Measurements from ENCODE around the gene SF3B3.

Gene SF3B3

DNA sequence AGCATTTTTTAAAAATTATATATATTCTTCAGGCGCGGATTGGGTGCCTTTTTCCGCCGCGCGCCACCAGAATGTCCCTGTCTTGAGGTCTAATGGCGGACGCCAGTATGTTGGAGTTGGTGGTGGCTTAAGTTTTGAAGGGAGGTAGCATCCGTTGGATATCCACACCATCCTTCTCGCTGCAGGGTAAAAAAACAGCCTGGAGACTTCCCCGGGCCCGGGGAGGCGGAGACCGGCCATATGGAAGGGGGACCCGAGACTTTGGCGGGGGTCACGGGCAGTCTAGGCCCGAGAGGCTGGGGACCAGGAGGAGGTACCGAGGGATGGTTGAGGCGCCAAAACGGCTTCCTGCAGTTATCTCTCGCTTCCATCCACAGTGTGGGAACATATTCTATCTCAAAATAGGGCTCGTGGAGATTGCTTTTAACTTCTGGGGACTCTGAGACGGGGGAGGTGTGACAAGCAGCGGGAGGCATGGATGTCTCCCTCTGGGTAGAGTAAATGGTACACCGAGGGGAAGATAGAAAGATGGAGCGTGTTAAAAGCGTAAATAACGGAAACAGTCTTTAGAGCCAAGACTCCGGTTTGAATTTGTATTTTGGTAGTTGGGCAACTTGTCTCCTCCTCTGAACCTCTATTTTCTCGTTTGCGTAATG is at the start of gene SF3B3:
Gene SF3B3, plus strand, starts transcription at position 74 of the 656 bp plus-strand sequence. CDS start 2,841 bp downstream, outside the sequence.
- DNase-seq: peak; percentile 73

DNA sequence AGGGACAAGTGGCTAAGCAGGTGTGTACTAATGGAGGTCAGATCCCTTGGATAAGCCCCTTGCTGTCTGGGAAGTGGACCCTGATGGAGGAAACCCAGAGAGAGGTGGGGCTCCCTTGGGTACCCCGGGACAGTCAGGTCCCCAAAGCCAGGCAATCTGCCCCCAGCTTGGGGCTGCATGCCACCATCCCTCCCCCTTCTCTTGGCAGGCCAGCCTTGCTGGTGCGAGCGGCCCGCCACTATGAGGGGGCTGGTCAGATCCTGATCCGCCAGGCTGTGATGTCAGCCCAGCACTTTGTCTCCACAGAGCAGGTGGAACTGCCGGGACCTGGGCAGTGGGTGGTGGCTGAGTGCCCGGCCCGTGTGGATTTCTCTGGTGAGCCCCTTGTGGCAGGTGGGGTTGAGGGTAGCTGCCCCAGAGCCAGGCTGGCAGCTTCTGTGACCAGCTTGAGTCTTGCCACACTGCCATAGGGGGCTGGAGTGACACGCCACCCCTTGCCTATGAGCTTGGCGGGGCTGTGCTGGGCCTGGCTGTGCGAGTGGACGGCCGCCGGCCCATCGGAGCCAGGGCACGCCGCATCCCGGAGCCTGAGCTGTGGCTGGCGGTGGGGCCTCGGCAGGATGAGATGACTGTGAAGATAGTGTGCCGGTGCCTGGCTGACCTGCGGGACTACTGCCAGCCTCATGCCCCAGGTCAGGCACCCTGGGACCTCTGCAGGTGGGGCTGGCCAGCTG is 49.1 kb upstream of the SF3B3 start:
- no peak for DNase-seq

DNA sequence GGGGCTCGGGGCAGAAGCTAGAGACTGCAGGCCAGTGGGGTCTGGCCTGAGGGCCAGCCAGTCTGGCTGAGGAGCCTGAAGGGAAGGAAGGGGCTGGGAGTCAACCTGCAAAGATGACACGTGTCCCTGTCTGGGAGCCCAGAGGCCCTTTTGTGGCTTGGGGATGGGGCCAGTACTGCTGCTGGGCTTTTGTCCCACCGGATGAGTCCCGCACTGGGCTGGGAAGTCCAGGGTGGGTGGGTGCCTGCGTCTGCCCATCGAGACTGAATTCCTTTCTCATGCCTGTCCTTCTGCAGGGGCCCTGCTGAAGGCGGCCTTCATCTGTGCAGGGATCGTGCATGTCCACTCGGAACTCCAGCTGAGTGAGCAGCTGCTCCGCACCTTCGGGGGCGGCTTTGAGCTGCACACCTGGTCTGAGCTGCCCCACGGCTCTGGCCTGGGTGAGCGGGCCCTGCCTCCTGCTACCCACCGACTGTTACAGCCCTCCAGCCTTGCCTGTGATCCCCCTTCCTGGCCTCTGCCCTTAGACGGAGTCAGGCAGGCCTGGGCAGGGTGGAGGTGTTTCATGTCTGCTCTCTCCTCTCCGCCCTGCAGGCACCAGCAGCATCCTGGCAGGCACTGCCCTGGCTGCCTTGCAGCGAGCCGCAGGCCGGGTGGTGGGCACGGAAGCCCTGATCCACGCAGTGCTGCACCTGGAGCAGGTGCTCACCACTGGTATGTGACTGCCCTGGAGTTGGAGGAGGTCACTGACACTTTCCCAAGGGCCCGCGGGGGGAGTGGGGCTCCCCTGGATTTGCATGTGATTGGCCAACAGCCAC is 48.4 kb upstream of the SF3B3 start:
- DNase-seq: no peak

DNA sequence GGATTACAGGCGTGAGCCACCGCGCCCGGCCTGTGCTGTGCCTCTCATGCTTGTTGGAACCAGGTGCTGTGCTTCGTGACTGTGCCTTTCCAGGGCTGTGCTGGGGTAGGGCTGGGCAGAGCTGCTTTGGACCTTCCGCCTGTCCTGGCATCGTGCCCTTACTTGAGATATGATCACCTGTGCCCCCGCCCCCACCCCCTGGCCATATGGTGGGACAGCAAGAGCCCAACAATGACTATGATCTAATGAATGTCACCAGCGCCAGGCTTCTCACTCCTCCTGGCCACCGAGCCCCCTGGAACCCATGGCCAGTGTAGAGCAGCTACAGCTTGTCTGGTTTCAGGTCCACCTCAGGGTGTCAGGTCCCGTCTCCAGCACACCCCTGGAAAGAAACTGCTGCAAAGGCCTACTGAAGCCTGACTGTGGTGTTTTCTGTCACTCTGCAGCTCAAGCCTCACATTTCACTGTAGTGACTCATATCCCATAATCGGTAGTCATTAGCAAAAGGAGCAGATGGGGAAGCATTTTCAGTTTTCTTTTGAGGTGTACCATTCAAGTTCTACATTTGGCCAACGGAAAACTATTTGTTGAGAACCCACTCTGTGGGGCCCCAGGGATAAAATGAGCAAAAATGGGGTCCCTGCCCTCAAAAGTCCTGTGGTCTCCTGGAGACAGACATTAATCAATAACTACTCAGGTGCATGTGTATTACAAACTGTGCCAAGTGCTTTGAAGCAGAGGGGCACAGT is 47.2 kb upstream of the SF3B3 start:
- DNase-seq: no peak

DNA sequence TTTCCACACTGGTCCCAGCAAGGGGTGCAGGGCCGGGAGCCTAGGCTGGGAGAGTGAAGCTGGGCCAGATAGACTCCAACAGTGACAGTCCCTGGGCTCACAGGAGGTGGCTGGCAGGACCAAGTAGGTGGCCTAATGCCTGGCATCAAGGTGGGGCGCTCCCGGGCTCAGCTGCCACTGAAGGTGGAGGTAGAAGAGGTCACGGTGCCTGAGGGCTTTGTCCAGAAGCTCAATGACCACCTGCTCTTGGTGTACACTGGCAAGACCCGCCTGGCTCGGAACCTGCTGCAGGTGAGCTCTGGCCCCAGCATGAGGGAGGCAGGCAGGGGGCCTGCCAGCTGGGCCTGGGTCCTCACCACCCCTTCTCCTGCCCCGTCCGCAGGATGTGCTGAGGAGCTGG is 45.4 kb upstream of the SF3B3 start:
- DNase-seq: no peak

DNA sequence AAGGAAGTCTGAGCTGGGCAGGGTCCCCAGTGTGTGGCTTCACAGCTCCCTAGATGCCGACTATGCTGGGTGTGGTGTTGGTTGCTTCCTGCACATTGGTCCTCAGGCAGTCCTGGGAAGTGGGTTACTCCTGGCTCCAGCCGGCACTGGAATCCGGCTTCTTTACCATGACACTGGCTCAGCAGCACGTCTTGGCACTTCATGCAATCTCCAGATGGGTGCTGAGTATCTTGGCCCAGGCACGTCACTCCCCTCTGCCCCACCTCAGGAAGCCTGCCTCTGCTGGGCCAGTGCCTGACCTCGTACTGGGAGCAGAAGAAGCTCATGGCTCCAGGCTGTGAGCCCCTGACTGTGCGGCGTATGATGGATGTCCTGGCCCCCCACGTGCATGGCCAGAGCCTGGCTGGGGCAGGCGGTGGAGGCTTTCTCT is 44.7 kb upstream of the SF3B3 start:
- no peak for DNase-seq

DNA sequence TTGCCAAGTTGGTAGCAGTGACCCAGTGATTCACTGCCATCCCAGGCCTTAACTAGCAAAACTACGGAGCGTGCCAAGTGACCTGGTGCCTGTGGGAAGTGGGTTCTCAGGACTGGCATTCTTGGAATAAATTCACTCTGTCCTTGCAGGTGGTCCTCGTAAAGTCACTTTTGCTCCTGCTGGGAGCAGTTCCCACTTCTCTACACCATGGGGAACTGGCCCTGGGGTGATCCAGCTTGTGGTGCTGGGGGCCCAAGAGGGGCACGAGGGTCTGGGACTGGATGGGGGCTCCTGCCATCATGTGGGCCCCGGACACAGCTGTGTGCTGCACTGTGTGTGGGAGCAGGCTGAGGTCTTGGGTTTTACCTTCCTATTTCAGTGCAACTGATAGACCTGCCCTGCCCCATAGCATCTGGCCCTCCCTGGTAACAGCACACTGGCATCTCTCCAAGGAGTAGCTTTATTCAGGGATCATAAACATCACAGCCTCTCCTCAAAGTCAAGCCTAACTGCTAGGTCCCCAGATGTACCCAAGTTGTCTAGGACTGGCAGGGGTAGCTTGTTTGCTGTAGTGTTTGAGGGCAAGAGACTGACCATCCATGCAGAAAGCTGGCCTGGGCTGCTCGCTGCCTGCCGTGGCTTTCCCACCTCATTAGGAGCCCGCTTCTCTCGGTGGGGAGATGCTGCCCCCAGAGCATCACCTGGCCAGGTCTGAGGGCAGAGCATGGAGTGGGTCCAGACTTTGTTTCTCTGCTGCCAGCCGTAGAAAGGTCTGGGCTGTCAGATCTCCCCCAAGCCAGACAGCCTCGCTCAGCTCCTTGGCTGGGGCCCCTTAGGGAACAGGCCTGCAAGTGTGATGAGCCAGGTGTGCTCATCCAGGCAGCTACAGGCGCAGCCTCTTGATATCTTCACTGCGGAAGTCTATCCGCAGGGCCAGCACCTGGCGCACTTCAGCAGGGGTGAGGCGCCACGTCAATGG is 43.2 kb upstream of the SF3B3 start:
- no peak for DNase-seq

DNA sequence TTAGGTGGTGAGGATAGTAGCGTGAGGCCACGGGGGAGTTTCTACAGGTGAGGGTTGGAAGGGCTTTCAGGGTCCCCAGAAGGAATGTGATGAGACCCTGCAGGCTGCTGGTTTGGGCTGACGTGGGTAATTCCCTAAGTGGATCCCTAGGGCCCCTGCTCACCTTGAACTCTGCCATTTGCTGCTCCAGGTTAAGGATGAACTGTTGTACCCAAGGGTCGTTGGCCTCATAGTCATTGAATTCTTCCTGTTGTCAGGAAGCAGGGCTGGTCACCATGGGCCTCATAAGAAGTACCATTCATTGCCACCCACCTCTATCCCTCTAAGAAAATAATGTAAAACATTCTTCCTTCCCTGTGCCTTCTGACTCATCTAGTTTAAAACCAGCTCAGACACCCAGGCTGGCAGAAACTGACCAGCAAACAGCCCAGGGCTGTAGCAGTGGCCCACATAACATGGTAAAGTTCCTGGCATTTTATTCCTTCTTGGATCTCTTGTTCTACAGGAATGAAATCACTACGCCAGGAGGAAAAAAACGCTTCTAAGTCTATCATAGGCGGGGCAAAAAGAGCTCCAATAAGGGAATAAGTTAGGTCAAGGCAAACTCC is 41.6 kb upstream of the SF3B3 start:
- DNase-seq: no peak

DNA sequence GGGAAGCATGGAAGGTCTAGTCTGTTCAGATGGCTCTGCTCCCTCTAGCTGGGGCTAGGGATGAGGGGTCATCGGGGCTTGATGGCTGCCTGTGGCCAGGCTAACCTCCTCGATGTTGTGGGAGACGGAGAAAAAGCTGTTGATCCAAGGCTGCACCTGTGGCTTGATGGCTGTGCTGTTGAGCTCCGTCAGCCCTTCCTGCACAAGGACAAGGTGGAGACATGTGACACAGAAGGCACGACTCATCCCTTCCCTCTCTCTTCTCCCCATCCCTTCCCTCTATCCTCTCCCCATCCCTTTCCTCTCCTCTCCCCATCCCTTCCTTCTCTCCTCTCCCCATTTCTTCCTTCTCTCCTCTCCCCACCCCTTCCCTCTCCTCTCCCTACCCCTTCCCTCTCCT is 41.0 kb upstream of the SF3B3 start:
- DNase-seq: no peak

DNA sequence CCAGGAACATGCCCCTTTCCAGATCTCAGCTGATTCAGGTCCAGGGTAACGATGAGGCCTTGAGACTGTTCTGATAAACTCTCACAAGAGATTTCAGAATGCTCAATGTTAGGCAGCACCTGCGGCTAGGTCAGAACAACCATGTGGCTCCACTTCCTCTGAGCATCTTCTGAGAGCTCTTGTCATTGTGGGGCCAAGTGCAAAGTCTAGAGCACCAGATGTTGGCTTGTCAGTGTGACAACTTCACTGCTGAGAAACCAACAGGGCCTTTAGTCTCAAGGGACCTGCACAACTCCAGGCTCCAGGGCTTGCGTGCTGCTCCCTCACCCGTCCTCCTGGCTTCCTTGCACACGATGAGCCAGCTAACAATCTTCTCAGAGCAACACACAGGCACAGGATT is 40.2 kb upstream of the SF3B3 start:
- DNase-seq: no peak

DNA sequence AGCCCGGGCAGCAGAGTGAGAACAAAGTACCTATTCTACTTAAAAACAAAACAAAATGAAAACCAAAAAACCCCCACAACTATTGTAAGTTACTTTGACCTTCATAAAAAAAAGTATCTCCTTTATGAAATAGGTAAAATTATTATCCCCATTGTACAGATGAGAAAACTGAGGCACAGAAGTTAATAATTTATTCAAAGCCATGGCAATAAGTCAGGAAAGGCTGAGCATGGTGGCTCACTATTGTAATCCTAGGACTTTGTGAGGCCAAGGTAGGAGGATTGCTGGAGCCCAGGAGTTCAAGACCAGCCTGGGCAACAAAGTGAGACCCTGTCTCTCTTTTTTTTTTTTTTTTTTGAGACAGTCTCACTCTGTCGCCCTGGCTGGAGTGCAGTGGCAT is 38.7 kb upstream of the SF3B3 start:
- no peak for DNase-seq

DNA sequence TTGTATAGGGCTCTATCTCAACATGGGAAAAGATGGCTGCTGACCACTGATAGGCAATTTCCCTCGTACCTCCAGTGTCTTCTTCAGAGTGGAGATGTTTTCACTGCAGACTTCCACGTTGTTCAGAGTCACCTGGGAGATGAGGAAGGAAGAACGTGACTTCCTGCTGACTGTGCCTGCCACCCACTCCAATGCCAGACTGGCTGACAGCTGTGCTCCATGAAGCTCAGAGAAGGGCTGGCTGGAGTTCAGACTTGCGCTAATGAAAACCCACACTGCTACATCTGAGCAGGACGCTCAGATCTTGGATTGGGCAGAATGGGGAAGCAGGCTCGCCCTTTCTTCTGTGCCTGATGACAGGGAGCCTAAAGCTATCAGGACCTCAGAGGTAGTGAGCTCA is 33.4 kb upstream of the SF3B3 start:
- no peak for DNase-seq

DNA sequence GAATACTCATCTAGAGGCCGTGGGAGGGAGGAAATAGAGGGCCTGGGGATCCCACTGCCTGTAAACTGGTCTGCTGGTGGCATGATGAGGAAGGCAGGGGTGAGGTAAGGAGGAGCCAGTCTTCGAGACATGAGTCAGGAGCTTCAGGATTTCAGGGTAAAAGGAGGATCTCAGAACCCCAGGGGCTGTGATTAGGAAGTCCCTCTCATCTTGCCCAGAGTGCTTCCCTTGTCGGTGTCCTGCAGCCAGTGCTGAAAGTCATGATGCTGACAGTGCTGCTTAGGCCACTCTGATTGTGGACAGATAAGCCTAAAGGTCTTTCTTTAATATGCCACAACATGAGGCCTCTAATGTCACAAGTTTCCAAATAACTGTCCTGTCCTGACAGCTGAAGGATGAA is 29.8 kb upstream of the SF3B3 start:
- DNase-seq: no peak

DNA sequence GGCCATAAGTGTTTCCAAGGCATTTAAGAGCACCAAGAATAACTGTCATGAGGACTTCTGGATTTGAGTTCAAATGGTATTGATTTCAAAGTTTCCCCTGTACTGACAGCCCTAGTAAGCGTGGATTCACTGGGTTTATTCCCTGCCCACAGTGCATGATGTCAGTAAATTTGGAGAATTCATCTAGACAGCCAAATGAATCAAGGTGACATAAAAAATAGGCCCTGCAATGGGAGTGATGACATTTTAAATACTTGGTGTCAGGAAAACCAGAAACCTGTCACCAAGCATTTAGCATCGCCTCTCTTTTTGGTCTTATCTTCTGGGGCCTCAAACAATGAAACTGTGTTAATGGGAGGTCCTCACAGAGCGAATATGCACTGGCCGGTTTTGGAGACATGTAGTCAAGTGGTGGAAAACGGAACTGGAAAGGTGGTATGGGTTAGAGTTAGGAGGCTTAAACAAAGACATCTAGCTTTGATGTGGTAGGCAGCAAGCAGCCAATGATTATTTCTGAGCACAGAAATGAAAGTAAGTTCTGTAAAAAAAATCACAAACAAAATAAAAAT is 29.3 kb upstream of the SF3B3 start:
- no peak for DNase-seq

DNA sequence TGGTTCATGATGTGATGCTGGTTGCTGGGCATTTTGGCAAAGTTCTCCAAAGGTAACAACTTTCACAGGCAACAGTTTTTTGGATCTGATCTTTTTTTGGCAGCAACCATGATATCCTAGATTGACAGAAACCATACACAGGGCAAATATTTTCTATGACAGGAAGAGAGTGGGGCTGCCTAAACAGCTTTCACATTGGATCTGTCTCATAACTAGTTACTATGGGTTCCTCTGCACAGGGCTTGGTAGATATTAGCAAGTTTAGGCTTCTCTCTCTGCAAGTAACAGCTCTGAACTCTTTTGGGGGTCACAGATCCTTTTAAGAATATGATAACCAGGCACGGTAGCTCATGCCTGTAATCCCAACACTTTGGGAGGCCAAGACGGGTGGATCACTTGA is 28.8 kb upstream of the SF3B3 start:
- DNase-seq: no peak

DNA sequence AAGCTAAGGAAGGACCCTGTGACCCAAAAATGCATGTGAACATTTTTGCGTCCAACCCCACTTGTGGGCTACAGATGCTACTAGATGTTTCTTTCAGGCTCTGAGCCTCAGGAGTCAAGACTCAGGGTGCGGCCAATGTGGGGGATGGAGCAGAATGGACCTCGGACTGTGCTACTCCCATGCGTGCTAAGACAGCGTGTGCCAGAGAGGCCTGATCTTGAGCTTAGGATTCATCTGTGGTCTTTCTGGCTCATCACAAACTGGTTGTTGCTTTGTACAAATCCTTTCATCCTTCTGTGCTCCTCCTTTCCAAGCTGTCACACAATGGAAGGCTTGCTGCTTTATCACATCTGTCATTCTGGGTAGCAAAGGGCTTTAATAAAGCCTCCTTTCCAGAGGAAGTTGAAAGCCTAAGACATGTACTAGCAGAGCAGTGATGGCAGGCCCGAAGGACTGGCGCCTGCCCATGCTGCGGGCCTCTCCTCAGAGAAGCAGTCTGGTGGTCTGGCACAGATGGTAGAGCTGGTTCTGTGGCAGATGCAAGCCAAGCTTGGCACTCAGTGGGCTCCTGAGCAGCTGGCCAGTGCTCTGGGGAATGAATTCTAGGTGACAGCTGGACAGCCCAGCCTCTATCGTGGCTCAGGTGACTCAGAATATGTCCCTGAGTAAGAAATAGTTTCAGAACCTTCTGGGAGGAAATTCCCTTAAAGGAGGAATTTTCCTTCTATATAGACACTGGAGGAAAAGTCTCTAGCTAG is 28.0 kb upstream of the SF3B3 start:
- DNase-seq: no peak

DNA sequence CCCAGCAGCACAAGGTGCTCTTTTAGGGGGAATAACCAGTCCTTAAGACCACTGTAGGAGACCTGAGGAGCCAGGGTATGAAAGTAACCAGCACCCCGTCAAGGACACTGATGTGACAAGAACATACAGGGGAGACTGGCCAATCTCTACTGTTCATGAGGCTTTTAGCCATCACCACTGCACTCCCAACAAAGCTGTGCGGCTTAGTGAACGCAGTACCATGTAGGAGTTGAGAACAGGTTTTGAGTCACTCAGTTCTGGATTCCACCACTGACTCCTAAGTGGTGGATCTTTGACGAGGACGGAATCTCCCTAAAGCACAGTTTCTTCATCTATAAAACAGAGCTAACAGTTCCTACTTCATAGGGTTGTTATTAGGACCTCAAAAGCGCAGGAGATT is 27.1 kb upstream of the SF3B3 start:
- no peak for DNase-seq

DNA sequence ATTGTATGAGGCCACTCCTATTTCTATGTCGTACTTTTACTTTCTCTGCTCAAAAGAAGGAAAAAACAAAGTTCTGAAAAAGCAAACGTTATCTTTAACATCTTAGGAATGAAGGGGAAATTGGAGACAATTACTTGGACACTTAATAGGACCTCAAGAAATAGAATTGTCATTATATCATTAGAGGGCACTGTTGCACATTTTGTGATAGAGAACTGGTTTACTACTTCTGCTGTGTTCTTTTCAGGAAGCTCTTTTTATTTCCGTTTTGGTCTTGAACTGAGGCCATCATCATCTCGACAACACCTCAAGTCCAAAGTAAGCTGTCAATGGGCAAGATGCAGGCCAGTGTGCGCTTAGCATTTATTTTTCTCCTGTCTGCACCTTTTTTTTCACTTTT is 14.9 kb upstream of the SF3B3 start:
- DNase-seq: no peak

DNA sequence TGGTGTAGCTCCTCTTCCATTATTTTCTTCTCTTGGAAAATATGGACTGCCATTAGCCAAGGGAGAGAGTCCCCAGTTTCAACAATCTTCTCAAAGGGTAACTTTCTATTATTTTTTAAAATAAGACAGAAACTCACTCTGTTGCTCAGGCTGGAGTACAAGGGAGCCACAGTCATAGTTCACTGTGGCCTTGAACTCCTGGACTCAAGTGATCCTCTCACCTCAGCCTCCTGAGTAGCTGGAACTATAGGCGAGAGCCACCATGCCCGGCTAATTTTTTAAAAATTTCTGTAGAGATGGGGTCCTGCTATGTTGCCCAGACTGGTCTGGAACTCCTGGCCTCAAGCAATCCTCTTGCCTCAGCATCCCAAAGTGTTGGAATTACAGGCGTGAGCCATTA is 13.4 kb upstream of the SF3B3 start:
- no peak for DNase-seq

DNA sequence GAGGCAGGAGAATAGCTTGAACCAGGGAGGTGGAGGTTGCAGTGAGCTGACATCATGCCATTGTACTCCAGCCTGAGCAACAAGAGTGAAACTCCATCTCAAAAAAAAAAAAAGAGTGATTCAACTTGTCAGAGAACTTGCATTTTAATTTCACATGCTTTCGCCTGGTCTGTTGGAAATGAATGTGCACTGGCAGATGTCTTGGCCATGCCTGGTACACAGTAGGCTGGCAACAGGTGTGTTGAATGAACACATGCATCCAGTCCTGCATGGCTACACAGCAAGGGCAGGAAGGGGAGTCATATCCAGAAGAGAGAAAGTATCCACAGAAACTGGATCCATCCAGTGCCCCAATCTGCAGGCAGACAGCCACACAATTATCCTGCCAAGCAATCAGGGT is 11.8 kb upstream of the SF3B3 start:
- no peak for DNase-seq
